ENCODE measurements around the gene ENTR1. TPM values are rescaled to one million over a fixed set of nuclear protein-coding genes. Genes with fewer than 3 reads are reported as not detected.

The ENTR1 gene
- total RNA-seq, 1 experiment from 2014 or later, result 90.8 TPM

- no peak overlapping the region for H3K4me3 ChIP-seq (ENCODE audit: low read depth in 2 of 2, low read length in 2 of 2)
- in situ Hi-C loops (cut with HindIII; ENCODE audit: low pct_unique_long_range_greater_than_20kb, low sequenced_read_pairs) (no loop called here), intact Hi-C loops (cut with micrococcal nuclease; ENCODE audit: unreplicated experiment) (no loop called here)
- DNase-seq (ENCODE audit: low read depth, low spot score), result no peak
- H3K27ac ChIP-seq (ENCODE audit: low read length), result no peak overlapping the region
- no peaks in the 10 kb centered on the region for H3K9me3 ChIP-seq (ENCODE audit: control insufficient read depth, insufficient read depth, low read depth, low read length)
- H3K27me3 ChIP-seq (ENCODE audit: control insufficient read depth, insufficient read depth, low read length), result no peaks in the 10 kb centered on the region
- CTCF ChIA-PET, result interaction anchor here (0.7 kb wide), 1 partner anchor 199 kb away, joined by 8 read pairs; no protein-coding TSS in a partner anchor
- TF ChIP-seq POLR2AphosphoS5 (IDR thresholded peaks at IDR 0.05; ENCODE audit: low read depth, low read length) (no peak), CTCF (IDR thresholded peaks at IDR 0.05) (no peak), SIN3A (IDR thresholded peaks at IDR 0.05; ENCODE audit: borderline replicate concordance, insufficient read depth, low read depth, low read length) (no peak), TCF7L2 (IDR thresholded peaks at IDR 0.05; ENCODE audit: low read depth, low read length) (no peak)
- TF ChIP-seq, protein P1, sequence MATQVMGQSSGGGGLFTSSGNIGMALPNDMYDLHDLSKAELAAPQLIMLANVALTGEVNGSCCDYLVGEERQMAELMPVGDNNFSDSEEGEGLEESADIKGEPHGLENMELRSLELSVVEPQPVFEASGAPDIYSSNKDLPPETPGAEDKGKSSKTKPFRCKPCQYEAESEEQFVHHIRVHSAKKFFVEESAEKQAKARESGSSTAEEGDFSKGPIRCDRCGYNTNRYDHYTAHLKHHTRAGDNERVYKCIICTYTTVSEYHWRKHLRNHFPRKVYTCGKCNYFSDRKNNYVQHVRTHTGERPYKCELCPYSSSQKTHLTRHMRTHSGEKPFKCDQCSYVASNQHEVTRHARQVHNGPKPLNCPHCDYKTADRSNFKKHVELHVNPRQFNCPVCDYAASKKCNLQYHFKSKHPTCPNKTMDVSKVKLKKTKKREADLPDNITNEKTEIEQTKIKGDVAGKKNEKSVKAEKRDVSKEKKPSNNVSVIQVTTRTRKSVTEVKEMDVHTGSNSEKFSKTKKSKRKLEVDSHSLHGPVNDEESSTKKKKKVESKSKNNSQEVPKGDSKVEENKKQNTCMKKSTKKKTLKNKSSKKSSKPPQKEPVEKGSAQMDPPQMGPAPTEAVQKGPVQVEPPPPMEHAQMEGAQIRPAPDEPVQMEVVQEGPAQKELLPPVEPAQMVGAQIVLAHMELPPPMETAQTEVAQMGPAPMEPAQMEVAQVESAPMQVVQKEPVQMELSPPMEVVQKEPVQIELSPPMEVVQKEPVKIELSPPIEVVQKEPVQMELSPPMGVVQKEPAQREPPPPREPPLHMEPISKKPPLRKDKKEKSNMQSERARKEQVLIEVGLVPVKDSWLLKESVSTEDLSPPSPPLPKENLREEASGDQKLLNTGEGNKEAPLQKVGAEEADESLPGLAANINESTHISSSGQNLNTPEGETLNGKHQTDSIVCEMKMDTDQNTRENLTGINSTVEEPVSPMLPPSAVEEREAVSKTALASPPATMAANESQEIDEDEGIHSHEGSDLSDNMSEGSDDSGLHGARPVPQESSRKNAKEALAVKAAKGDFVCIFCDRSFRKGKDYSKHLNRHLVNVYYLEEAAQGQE (IDR thresholded peaks at IDR 0.05; ENCODE audit: insufficient read depth in 1 of 2, low read depth in 2 of 2, low read length in 1 of 2), result no peak
- no peaks in the 10 kb centered on the region for H3K4me1 ChIP-seq (ENCODE audit: control insufficient read depth, insufficient read depth, low read length)
- POLR2A ChIA-PET, result no interaction called here
- peaks cover 6% of the 10 kb centered on the region; the same call in 1 of the 2 replicates for H3K36me3 ChIP-seq (ENCODE audit: control insufficient read depth, insufficient read depth, low read length)
- no peak for ATAC-seq
- BruUV-seq (replicated peaks), result no TSS peak
Observed at GRCh38 chr9:136445799-136446198, 35.4 kb upstream of the ENTR1 start.

GRCh38 chr9:136444102-136444501, 33.7 kb upstream of the ENTR1 start:
- no peak overlapping the region for H3K4me3 ChIP-seq (ENCODE audit: low read depth in 2 of 2, low read length in 2 of 2)
- DNase-seq (ENCODE audit: low read depth, low spot score) (no peak), ATAC-seq (no peak)
- no TSS peak for BruUV-seq (replicated peaks)
- TF ChIP-seq SIN3A (IDR thresholded peaks at IDR 0.05; ENCODE audit: borderline replicate concordance, insufficient read depth, low read depth, low read length) (no peak), CTCF (IDR thresholded peaks at IDR 0.05) (no peak)
- in situ Hi-C loops (cut with HindIII; ENCODE audit: low pct_unique_long_range_greater_than_20kb, low sequenced_read_pairs) (no loop called here), intact Hi-C loops (cut with micrococcal nuclease; ENCODE audit: unreplicated experiment) (no loop called here)
- H3K9me3 ChIP-seq (ENCODE audit: control insufficient read depth, insufficient read depth, low read depth, low read length), result no peaks in the 10 kb centered on the region
- ChIA-PET CTCF (no interaction called here), POLR2A (no interaction called here)
- peaks cover 6% of the 10 kb centered on the region; the same call in 1 of the 2 replicates for H3K36me3 ChIP-seq (ENCODE audit: control insufficient read depth, insufficient read depth, low read length)
- H3K4me1 ChIP-seq (ENCODE audit: control insufficient read depth, insufficient read depth, low read length), result no peaks in the 10 kb centered on the region
- no peak overlapping the region for H3K27ac ChIP-seq (ENCODE audit: low read length)
- H3K27me3 ChIP-seq (ENCODE audit: control insufficient read depth, insufficient read depth, low read length), result no peaks in the 10 kb centered on the region
